ENCODE measurements around the gene LTBP2. TPM values are rescaled to one million over a fixed set of nuclear protein-coding genes. Genes with fewer than 3 reads are reported as not detected.

LTBP2 gene
- total and polyA plus RNA-seq, 3 donors from 2014 or later, result 19.6 to 45.3 (median 23.3) TPM

- intact Hi-C loops (cut with DNase I; ENCODE audit: low total_unique reads), result loop anchor here (10.0 kb wide), 1 partner anchor 99 kb away; no protein-coding TSS in a partner anchor
- peaks cover 15% of the 10 kb centered on the region for H3K4me1 ChIP-seq
- no peak overlapping the region for H3K27ac ChIP-seq
- TF ChIP-seq POLR2A (IDR thresholded peaks at IDR 0.05), result no peak
- TF ChIP-seq CTCF (IDR thresholded peaks at IDR 0.05), result no peak
- no peaks in the 10 kb centered on the region for H3K36me3 ChIP-seq (ENCODE audit: low read depth, missing control alignments)
- WGBS, 2 donors, result 29 to 45% methylated on average over 7 of the region's 7 CpGs
- H3K27me3 ChIP-seq, result no peaks in the 10 kb centered on the region
- H3K4me3 ChIP-seq, result no peak overlapping the region
- H3K9me3 ChIP-seq, result no peaks in the 10 kb centered on the region
- no peak for DNase-seq
Observed at GRCh38 chr14:74604157-74604556, 7.9 kb downstream of the LTBP2 start.

- Histone ChIP-seq H3K4me1 (peaks cover 15% of the 10 kb centered on the region), H3K36me3 (ENCODE audit: low read depth, missing control alignments) (no peaks in the 10 kb centered on the region), H3K4me3 (no peak overlapping the region), H3K27me3 (no peaks in the 10 kb centered on the region), H3K27ac (no peak overlapping the region), H3K9me3 (no peaks in the 10 kb centered on the region)
- DNase-seq, result no peak
- intact Hi-C loops (cut with DNase I; ENCODE audit: low total_unique reads), result loop anchor here (10.0 kb wide), 1 partner anchor 97 kb away; no protein-coding TSS in a partner anchor
- TF ChIP-seq CTCF (IDR thresholded peaks at IDR 0.05) (no peak), POLR2A (IDR thresholded peaks at IDR 0.05) (no peak)
- WGBS, 2 donors, result 82 to 86% methylated on average over 11 of the region's 11 CpGs
Observed at GRCh38 chr14:74601982-74602381, 10.1 kb downstream of the LTBP2 start.

- peaks cover 7% of the 10 kb centered on the region for H3K4me1 ChIP-seq
- no peak overlapping the region for H3K4me3 ChIP-seq
- no peak for DNase-seq
- H3K27me3 ChIP-seq, result no peaks in the 10 kb centered on the region
- 70 to 88% methylated on average over 8 of the region's 8 CpGs for WGBS, 2 donors
- intact Hi-C loops (cut with DNase I; ENCODE audit: low total_unique reads), result loop anchor here (10.0 kb wide), 1 partner anchor 95 kb away; no protein-coding TSS in a partner anchor
- H3K27ac ChIP-seq, result no peak overlapping the region
- no peaks in the 10 kb centered on the region for H3K9me3 ChIP-seq
- no peaks in the 10 kb centered on the region for H3K36me3 ChIP-seq (ENCODE audit: low read depth, missing control alignments)
- TF ChIP-seq POLR2A (IDR thresholded peaks at IDR 0.05) (no peak), CTCF (IDR thresholded peaks at IDR 0.05) (no peak)
Observed at GRCh38 chr14:74599946-74600345, 12.1 kb downstream of the LTBP2 start.

GRCh38 chr14:74599321-74599761 lies 12.7 kb downstream of the LTBP2 start:
- TF ChIP-seq CTCF (IDR thresholded peaks at IDR 0.05), result no peak
- TF ChIP-seq POLR2A (IDR thresholded peaks at IDR 0.05), result no peak
- peaks cover 13% of the 10 kb centered on the region for H3K4me1 ChIP-seq
- peak; percentile 52 for DNase-seq
- no peak overlapping the region for H3K27ac ChIP-seq
- H3K36me3 ChIP-seq (ENCODE audit: low read depth, missing control alignments), result no peaks in the 10 kb centered on the region
- H3K4me3 ChIP-seq, result no peak overlapping the region
- WGBS, 2 donors, result 49 to 62% methylated on average over 9 of the region's 9 CpGs
- intact Hi-C loops (cut with DNase I; ENCODE audit: low total_unique reads), result no loop called here
- H3K27me3 ChIP-seq, result no peaks in the 10 kb centered on the region
- no peaks in the 10 kb centered on the region for H3K9me3 ChIP-seq

- H3K27me3 ChIP-seq, result no peaks in the 10 kb centered on the region
- no peak overlapping the region for H3K4me3 ChIP-seq
- WGBS, 2 donors, result 73 to 74% methylated on average over 12 of the region's 12 CpGs
- H3K9me3 ChIP-seq, result no peaks in the 10 kb centered on the region
- no peak overlapping the region for H3K27ac ChIP-seq
- no peak for DNase-seq
- H3K4me1 ChIP-seq, result peaks cover 25% of the 10 kb centered on the region
- H3K36me3 ChIP-seq (ENCODE audit: low read depth, missing control alignments), result no peaks in the 10 kb centered on the region
- intact Hi-C loops (cut with DNase I; ENCODE audit: low total_unique reads), result no loop called here
- TF ChIP-seq CTCF (IDR thresholded peaks at IDR 0.05) (no peak), POLR2A (IDR thresholded peaks at IDR 0.05) (no peak)
Observed at GRCh38 chr14:74596741-74597450, 15.1 kb downstream of the LTBP2 start.

Measured in testis (tissue), 3 donors.